GM21825 (cell line): ENCODE results near the gene INTS11.

Experiments
- ATAC-seq: cut with Tn5 transposase; IDR thresholded peaks from one replicate; pipeline ENCODE4 v1.9.1; 2021; ENCODE audit warnings: mild to moderate bottlenecking, moderate library complexity; ENCODE audit not compliant: unreplicated experiment

INTS11 gene

DNA sequence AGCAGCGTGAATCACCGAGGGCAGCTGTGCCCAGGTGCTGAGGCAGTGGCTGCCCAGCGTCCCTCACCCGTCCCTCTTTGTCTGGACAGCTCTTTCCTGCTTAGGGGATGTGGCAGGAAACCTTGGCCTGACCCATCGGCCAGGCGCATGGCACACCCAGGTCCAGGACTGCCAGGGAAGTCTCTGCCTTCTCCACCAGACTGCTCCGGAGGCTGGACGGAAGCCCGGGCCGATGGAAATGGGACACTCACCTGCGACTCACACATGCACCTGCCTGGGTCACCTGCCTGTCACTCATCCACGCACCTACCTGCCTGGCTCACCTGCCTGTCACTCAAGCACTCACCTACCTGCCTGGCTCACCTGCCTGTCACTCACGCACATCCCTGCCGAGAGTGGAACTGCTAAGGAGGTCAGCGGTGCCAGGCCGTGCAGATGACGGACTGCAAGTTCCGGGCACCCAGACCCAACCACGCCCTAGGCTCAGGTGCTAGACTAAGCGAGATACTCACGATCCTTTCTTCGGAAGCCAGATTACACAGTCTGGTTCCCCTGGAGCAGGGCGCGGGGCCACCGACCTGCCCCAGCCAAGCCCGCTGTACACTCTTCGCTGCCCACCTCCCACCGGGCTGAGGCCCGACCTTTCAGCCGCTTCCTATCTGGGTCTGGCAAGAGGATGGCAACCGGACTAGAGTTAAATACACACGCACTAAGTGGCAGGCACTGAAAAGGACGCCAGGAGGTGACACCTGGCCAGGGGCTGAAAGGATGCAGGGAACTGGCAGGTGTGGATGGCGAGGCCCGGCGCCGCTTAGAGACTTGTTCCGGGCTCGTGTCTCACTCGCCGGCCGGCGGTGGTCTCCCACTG is 51.9 kb downstream of the INTS11 start:
- ATAC-seq = no peak

DNA sequence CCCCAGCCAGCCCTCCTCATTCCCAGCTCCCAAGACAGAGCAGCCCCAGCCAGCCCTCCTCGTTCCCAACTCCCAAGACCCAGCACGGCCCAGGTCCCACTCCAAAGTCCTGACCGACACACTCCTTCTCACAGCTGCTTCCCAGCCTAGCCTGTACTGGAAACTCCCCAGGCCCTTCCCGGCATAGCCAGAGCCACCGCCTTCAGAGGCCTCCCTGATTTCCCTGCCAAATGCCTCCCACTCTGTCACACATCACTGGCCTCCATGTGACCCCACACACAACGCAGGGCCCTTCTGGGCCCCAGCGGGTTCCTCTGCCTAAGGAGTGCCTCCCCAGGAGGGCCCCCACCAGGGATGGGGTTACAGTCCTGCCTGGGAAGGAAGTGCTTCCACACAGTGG is 53.6 kb downstream of the INTS11 start:
- no peak for ATAC-seq

DNA sequence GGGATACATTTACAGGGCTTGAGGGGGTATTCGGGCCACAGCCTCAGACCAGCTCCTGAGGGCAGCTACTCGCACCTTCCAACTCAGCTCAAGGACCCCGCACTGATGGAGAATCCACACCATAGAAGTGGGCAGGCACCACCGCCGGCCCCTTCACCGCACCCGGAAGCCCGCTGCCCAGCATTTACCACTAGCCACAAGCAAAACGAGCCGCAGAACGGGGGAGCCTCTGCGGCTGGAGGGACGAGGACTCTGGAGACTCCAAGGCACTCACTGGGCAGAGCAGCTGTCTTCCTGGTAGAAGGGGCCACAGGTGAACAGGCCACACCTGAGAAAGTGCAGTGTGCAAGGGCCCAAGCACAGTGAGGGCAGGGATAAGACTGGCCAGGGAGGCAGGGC is 56.2 kb downstream of the INTS11 start:
- no peak for ATAC-seq

DNA sequence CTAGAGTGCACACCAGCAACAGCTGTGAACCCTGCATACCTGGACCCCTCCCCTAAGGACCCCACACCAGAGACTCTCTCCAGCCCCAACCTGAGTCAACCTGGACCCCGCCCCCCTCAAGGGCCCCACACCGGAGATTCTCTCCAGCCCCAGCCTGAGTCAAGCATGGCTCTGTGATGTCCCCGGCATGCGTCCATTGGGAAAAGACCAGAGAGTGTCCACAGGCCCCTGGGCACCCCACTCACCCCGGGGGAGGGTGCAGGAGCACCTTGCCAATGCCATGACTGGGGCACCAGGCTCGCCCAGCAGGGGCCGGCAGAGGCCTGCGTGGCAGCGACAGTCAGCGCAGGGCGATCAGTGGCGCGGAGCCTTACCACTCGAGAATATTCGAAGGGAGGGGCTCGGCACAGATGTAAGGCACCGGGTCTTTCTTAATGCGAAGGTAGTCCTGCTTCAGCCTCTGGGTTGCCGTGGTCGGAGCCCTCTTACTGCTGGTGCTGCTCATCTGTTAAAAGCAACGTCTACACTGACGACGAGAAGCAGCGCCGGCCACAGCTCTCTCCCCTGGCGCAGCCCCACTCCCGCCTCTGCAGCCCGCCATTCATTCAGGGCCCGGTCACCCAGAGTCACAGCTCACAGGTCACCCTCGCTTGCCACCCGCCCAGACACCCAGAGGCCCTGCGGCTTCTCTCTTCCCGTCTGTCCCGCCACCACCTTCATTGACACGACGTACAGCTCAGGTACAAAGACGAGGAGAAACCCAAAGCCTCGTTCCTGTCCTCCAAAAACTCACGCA is 56.8 kb downstream of the INTS11 start:
- ATAC-seq = no peak

DNA sequence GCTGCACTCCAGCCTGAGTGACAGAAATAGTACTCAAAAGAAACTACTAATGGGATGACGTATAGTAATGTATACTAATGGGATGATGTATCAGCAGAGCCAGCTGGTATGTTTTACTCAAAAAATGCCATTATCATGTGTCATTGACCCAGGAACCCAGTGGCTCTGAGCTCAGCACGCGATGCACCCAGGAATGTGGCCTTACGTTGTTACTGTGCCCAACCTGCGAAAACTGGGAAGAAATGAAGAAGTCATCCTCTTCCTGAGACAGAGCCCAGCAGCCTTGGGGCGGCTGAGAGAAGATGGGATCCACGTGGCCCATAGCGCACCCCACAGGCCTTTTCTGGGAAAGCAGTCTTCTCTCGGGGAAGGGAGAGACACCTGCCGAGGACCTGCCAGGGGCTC is 59.6 kb downstream of the INTS11 start:
- ATAC-seq = no peak

DNA sequence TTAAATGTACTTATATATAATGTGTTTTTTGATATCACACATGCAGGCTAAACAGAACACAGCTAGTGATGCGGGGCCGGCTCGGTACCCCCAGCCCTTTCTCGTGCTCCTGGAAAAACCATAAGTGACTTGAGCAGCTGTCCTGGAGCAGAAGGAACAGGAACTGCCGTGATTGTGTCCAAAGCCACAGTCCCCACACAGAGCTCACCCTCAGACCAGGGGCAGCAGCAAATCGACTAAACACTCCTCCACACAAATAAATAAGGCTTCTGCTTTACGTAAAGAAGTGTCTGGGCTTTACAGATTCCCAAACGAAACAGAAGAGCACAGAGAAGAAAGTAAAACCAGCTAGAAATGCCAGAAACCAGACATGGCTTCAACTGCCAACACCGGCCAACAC is 60.4 kb downstream of the INTS11 start:
- ATAC-seq = no peak

DNA sequence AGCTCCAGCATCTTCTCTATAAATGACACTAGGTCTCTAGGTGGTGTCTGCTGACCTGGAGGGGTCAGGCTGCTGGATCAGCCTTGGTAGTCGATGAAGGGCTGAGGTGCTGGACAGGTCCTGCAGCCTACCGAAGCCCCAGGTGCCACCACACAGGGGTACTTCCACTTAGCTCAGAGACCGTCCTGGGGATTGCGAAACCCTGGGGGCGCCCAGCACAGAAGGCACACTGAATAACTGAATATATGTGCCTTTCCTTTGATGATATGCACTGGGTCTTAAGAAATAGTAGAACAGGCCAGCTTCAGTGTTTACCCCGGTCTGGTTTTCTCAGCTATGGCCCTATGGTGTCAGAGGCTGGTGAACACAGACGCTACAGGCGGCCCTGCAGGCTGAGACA is 61.7 kb downstream of the INTS11 start:
- no peak for ATAC-seq

DNA sequence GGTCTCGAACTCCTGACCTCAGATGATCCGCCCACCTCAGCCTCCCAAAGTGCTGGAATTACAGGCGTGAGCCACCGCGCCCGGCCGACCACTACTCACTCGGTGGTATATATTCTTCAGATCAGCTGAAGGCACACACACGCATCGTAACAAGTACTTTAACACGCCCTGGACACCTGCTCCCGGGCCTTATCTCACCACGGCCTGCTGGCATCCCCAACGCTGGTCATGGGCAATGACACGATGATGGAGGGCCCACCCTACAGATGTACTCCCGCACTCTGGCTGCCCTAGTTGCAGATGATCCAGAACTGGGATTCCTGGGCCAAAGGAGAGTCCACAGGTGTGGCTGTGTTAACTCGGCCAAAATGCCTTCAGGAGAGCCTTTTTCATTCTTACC is 62.4 kb downstream of the INTS11 start:
- ATAC-seq = no peak
